Stomach smooth muscle (tissue), 2 donors: Measurements from ENCODE around the gene BAZ1A.

ENCODE experiments used
- H3K27ac ChIP-seq: one replicate; pipeline ENCODE4 v1.7.0; 2013; ENCODE audit warnings: mild to moderate bottlenecking, low read length, inconsistent platforms
- H3K27me3 ChIP-seq, 2 donors: one replicate each; pipeline ENCODE4 v1.7.0; 2013; ENCODE audit warnings: low read length in 2 of 2; ENCODE audit not compliant: insufficient read depth in 2 of 2, control insufficient read depth in 1 of 2
- H3K36me3 ChIP-seq, 2 donors: one replicate each; pipeline ENCODE4 v1.7.0; 2013; ENCODE audit warnings: low read length in 2 of 2; ENCODE audit not compliant: control insufficient read depth in 2 of 2, insufficient read depth in 2 of 2
- H3K4me1 ChIP-seq: one replicate; pipeline ENCODE4 v1.7.0; 2013; ENCODE audit warnings: low read length; ENCODE audit not compliant: control insufficient read depth, insufficient read depth
- H3K4me3 ChIP-seq, 2 donors: one replicate each; pipeline ENCODE4 v1.7.0; 2013; ENCODE audit warnings: low read length in 2 of 2
- H3K9ac ChIP-seq, 2 donors: one replicate each; pipeline ENCODE4 v1.7.0; 2013; ENCODE audit warnings: low read length in 2 of 2, mild to moderate bottlenecking in 1 of 2
- H3K9me3 ChIP-seq, 2 donors: one replicate each; pipeline ENCODE4 v1.7.0; 2013; ENCODE audit warnings: low read length in 2 of 2; ENCODE audit not compliant: control insufficient read depth in 2 of 2
- donor health status: healthy.
- donor health status: Pancreatic carcinoma.

Gene BAZ1A

DNA sequence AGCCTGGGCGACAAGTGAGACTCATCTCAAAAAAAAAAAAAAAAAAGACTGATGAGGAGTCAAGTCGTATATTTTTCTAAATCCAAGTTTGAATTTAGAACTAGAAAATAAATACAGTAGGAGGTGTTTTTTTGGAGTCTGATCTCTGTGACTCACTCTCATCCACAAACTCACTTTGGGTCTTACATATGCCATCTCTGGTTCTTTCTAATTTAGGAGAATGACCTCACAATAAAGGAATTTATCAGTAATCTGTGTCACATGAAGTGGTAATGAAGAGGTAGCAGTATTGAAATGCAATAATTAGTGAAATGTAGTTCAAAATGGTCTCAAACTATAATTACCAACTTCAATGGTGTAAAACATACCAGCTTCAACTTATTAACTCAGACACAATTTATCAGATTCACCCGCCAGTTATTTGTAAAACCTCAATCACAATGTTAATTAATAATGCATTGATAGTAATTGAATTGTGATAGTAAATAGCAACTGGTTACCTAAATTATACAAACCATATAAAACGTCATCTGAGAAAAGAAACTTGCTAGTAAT lies 156.3 kb downstream of the BAZ1A start:
- no peaks in the 10 kb centered on the region for H3K36me3 ChIP-seq
- no peak overlapping the region for H3K4me3 ChIP-seq
- no peaks in the 10 kb centered on the region for H3K27me3 ChIP-seq
- H3K4me1 ChIP-seq: peaks cover 2% of the 10 kb centered on the region
- H3K9me3 ChIP-seq: no peaks in the 10 kb centered on the region
- H3K27ac ChIP-seq: no peak overlapping the region
- H3K9ac ChIP-seq: no peak overlapping the region

DNA sequence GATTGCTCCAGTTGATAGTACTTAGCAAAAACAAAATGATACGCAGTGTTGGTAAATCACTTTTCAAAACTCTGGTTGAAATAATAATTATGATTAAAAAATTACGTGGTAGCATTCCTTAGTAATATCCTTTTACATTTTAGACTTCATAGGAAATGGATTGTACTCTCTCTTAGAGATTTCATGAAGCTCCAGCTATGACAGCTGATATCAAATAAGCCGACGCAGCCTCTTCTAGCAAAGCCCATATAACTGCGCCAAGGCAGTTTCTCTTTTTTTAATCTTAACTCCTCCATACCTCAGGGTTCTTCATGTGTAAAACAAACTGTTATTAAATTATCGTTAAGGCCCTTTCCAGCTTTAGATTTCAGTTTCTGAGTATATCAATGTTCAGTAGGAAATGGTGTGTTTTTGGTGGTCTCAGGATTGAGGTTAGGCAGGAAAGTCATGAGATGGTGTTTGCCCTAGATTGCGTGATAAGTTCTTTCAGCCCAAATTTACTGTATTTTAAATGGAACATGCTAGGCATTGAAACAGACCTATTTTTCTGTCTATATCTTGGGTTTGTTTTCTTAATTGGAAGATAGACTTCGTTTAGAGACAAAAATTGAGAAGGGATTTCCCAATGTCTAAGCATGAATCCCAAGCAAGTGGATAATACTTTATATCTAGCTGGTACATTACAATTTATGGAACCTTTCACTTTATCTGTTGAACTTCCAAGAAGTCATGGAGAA lies 159.9 kb downstream of the BAZ1A start:
- Histone ChIP-seq H3K9ac (peak overlapping the region; percentile 80 to 96), H3K4me1 (no peaks in the 10 kb centered on the region), H3K27ac (peak overlapping the region; percentile 96), H3K4me3 (peak overlapping the region; percentile 72 to 86), H3K36me3 (peaks cover 6 to 10% of the 10 kb centered on the region in 2 donors), H3K9me3 (no peaks in the 10 kb centered on the region), H3K27me3 (no peaks in the 10 kb centered on the region)

DNA sequence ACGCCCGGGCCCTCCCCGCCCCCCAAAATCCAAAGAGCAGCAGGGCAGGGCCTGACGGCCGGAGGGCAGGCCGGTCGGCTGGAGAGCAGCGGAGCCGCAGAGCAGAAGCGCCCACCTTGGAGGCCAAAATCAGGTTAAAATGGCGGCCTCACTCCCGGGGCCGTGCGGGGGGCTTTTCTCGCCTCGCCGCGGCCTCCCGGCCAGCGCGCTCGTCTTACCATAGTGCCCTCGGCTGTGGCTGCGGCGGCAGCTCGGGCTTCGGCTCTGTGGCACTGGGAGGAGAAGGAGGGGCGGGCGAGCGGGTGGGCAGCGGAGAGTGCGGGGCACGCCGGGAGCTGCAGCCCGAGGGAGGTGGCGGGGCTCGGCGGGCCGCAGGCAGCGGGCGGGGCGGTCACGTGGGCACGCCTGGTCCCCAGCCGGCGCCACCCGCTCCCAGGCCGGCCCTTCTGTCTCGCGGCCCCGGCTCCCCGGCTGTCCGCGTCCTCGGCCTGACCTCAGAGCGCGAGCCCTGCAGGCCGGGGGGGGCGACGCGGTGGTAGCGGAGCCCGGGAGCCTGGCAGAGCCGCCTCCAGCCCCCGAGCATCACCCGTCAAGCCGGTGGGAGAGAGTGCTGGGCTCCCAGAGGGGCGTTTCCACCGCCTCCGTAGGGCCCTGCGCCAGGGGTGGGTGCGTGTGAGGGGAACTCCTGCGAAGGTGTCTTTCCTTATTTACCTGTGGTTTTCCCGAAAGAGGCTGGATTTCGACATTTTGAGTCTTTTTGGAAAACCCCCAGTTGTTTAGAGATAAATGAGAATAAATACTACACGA lies 160.6 kb downstream of the BAZ1A start, which contains the start of gene CFL2:
Gene CFL2 (minus strand): TSS at position 274 of the 807 bp plus-strand sequence. CDS start 53 bp downstream, at position 221.
- peak within 1 kb of the TSS; percentile 80 to 96 for H3K9ac ChIP-seq
- H3K4me1 ChIP-seq: no peaks in the 10 kb centered on the region

DNA sequence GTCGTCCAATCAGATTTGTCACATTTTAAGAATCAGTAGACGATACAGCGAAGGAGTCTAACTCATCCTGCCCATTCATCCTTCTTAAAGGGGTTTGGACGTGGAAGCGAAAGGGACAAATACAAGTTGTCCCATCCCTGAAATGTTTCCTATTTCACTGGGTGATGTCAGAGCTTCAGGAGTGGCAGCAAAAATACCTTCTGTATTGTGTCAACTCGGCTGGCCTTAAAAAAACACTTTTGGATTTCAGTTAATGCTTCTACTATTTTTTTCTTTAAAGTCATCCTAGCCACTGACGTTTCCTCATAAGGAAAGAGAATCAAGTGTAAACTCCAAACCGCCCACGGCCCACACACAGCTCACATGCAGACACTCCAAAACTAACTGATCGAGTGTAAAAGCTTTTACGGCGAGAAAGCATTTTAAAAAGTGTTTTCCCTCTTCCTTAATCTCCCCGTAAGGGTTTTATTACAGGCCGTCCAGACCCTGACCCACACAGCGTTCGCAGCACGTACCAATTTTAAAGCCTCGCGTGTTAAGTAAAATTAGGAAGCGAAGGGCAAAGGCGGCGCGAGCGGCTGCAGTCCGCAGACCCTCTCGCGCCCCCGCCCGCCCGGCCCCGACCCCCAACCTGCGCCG lies 161.4 kb downstream of the BAZ1A start:
- Histone ChIP-seq H3K27ac (peak overlapping the region; percentile 96), H3K27me3 (no peaks in the 10 kb centered on the region), H3K4me1 (peaks cover 4% of the 10 kb centered on the region), H3K9ac (peak overlapping the region; percentile 80 to 96), H3K9me3 (no peaks in the 10 kb centered on the region), H3K4me3 (peak overlapping the region; percentile 71 to 86), H3K36me3 (peaks cover 8 to 10% of the 10 kb centered on the region in 2 donors)

More for the DNA sequence above, 160.6 kb downstream of the BAZ1A start, which contains the start of gene CFL2:
- Histone ChIP-seq H3K36me3 (peaks cover 6 to 10% of the 10 kb centered on the region in 2 donors), H3K27me3 (no peaks in the 10 kb centered on the region), H3K27ac (peak within 1 kb of the TSS; percentile 96), H3K4me3 (peak within 1 kb of the TSS; percentile 72 to 86), H3K9me3 (no peaks in the 10 kb centered on the region)

DNA sequence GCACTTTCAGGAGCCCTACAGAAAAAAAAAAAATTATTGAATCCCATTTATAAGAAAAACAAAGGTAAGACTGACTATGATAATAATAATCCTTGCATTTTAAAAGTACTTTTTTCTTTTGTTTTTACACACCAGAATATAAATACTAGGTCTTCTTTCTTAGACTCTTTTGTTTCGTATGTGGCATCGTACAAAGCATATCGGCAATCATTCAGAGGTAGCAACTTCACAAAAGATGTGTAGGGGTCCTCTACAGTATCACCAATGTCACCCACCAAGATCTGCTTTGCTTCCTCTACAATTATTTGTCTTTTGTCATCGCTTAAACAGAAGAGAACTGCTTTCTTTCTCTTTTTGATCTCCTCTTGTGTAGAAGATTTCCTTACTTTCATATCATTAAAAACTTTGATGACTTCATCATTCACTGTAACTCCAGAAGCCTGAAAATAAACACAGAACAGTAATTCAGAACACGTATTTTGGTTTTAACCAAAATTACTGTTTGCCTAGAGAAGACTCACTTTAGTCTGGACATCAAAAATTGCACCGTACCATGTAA lies 162.0 kb downstream of the BAZ1A start:
- Histone ChIP-seq H3K27ac (peak overlapping the region; percentile 96), H3K4me1 (peaks cover 5% of the 10 kb centered on the region), H3K9me3 (no peaks in the 10 kb centered on the region), H3K9ac (peak overlapping the region; percentile 80 to 96), H3K36me3 (peaks cover 8 to 10% of the 10 kb centered on the region in 2 donors), H3K4me3 (peak overlapping the region; percentile 71 to 86), H3K27me3 (no peaks in the 10 kb centered on the region)

DNA sequence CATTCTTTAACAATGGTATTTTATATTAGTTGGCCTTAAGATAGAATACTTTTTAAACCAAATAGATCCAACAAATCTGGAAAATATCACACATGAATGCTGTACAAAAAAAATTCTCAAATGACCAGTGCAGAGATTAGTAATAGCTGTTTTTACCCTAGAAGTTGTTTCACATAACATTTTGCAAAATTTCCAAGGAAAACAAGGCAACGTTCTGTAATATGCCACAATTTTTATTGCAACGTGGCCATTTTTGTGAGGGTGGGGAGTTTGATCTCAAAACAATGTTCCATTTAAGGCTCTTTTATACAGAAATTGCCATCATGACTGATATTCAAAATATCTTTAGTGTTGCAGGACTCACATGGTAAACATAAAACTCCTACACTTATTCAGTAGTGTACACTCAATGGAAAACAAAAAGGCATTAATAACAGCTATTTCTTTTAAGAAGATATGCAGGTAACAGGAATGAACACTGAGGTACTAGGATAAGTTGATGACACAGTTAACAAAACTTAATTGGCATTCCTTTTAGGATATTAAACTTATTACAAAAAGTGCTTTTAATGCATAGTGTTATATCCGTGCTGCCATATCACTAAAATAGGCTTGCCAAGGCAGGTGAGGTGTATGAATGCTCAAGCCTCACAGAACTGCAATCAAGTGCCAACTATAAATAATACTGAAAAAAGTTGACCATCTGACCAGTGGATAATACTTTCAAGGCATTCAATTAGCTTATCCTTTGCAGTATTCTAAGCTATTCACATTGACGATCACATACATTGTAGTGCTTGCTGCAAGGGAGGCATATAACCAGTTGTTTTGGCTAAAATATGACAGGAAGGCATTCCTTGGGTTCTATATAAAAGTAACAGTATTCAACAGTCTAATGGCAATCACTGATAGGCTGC lies 163.1 kb downstream of the BAZ1A start:
- H3K9ac ChIP-seq: peak overlapping the region; percentile 29 to 80
- H3K4me3 ChIP-seq: peak overlapping the region; percentile 66 to 86
- H3K9me3 ChIP-seq: no peaks in the 10 kb centered on the region
- H3K27me3 ChIP-seq: no peaks in the 10 kb centered on the region
- peaks cover 8 to 10% of the 10 kb centered on the region in 2 donors for H3K36me3 ChIP-seq
- peak overlapping the region; percentile 50 for H3K27ac ChIP-seq
- H3K4me1 ChIP-seq: peaks cover 8% of the 10 kb centered on the region

DNA sequence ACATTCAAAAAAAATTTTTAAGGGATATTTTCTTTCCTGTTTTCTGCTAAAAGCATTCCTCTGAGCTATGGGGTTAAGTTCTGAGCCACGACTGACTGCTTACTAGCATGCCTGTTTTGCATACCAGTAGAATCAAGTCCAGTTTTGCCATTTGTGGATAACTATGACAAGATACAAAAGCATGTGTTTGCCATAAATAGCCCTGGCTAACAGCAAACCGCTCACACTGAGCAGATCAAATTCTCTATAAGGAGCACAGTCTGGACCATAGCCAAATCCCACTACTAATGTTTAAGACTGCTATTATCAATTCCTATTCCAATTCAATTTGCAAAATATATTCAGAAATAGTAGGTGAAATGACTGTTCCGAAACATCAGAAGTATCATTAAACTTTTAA lies 164.0 kb downstream of the BAZ1A start:
- Histone ChIP-seq H3K4me1 (peaks cover 8% of the 10 kb centered on the region), H3K9ac (peak overlapping the region; percentile 63 to 80), H3K36me3 (peaks cover 8 to 10% of the 10 kb centered on the region in 2 donors), H3K9me3 (no peaks in the 10 kb centered on the region), H3K27me3 (no peaks in the 10 kb centered on the region), H3K4me3 (peak overlapping the region; percentile 52 to 86), H3K27ac (peak overlapping the region; percentile 72)

DNA sequence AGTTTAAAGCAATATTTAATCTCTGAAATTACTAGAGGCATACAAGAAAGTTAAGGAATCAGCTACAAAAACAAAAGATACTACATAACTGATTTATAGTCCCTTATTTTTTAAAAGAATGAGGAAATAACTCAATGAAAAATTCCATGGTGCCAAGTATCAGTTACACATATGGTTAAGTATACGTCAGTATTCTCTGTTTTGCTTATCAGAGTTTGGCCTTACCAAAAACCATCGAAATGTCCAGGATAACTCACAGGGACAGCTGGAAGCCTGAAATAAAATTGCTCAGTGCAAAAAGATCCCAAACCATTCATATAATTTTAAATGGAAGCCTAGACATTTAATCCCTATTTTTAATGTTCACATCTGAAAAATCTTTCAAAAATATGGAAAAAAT lies 164.4 kb downstream of the BAZ1A start:
- Histone ChIP-seq H3K27me3 (no peaks in the 10 kb centered on the region), H3K4me3 (peak overlapping the region; percentile 52 to 86), H3K9ac (peak overlapping the region; percentile 63 to 80), H3K4me1 (peaks cover 8% of the 10 kb centered on the region), H3K9me3 (no peaks in the 10 kb centered on the region), H3K36me3 (peaks cover 8 to 10% of the 10 kb centered on the region in 2 donors), H3K27ac (peak overlapping the region; percentile 72)

DNA sequence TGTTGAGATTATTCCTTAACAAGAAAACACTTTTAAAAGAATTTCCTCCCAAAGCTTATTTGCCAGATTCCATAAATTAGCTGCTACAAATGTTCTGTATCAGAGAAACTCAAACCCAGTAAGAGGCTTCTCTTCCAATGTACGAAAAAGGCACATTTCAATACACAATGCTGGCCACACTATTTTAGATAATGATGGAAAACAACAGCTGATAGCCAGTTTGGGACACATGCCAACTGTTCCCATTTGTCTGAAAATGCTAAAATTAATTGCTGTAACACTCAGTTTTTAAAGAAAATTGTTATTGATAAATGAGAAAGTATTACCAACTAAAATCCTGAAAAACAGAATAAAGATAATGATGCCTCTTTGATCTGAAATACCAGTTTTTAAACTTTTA lies 165.2 kb downstream of the BAZ1A start:
- Histone ChIP-seq H3K4me1 (peaks cover 8% of the 10 kb centered on the region), H3K9me3 (no peaks in the 10 kb centered on the region), H3K36me3 (peaks cover 8 to 10% of the 10 kb centered on the region in 2 donors), H3K4me3 (peak overlapping the region in 1 of 2 donors; percentile 38), H3K9ac (peak overlapping the region in 1 of 2 donors; percentile 80), H3K27ac (peak overlapping the region; percentile 64), H3K27me3 (no peaks in the 10 kb centered on the region)
